Activated effector memory CD4-positive, alpha-beta T cell treated with Interleukin-2 at 50 U/mL for 16 hours (primary cell): Measurements from ENCODE around the gene TSPAN15.
"Not testable (repeated sequence)": the region's sequence is repeated elsewhere in the genome, so short reads cannot be mapped to it uniquely, and the experiment has no call there.

Experiments
- DNase-seq: peaks from one replicate; pipeline ENCODE4 v3.0.0-alpha.2; 2020

Gene TSPAN15

GRCh38 chr10:69505636-69506318 is 54.5 kb downstream of the TSPAN15 start:
- no peak for DNase-seq

GRCh38 chr10:69506487-69506833 is 55.2 kb downstream of the TSPAN15 start:
- no peak for DNase-seq

- DNase-seq: no peak
Measured at GRCh38 chr10:69506834-69507713, 55.8 kb downstream of the TSPAN15 start.

GRCh38 chr10:69508738-69509340 is 57.6 kb downstream of the TSPAN15 start:
- DNase-seq: no peak

- DNase-seq: no peak
Measured at GRCh38 chr10:69512901-69513300, 61.6 kb downstream of the TSPAN15 start.

- no peak for DNase-seq
Measured at GRCh38 chr10:69513617-69514016, 62.4 kb downstream of the TSPAN15 start.

- peak; percentile 61 for DNase-seq
Measured at GRCh38 chr10:69515699-69516259, 64.5 kb downstream of the TSPAN15 start.

GRCh38 chr10:69516316-69516715 is 65.1 kb downstream of the TSPAN15 start:
- no peak for DNase-seq

GRCh38 chr10:69516796-69517195 is 65.5 kb downstream of the TSPAN15 start:
- no peak for DNase-seq

- DNase-seq: no peak
Measured at GRCh38 chr10:69517271-69517848, 66.1 kb downstream of the TSPAN15 start.

GRCh38 chr10:69527961-69528360 is 76.7 kb downstream of the TSPAN15 start:
- no peak for DNase-seq

- DNase-seq: no peak
Measured at GRCh38 chr10:69533658-69534057, 82.4 kb downstream of the TSPAN15 start.

- not testable (repeated sequence) for DNase-seq
Measured at GRCh38 chr10:69536521-69536920, 85.3 kb downstream of the TSPAN15 start.

- DNase-seq: no peak
Measured at GRCh38 chr10:69537449-69537848, 86.2 kb downstream of the TSPAN15 start.

- DNase-seq: no peak
Measured at GRCh38 chr10:69538461-69538860, 87.2 kb downstream of the TSPAN15 start.

GRCh38 chr10:69541463-69541862 is 90.2 kb downstream of the TSPAN15 start:
- DNase-seq: no peak

- no peak for DNase-seq
Measured at GRCh38 chr10:69549959-69550358, 98.7 kb downstream of the TSPAN15 start.

GRCh38 chr10:69552268-69552667 is 101.0 kb downstream of the TSPAN15 start:
- no peak for DNase-seq

- DNase-seq: no peak
Measured at GRCh38 chr10:69553328-69553727, 102.1 kb downstream of the TSPAN15 start.

- DNase-seq: no peak
Measured at GRCh38 chr10:69554611-69555010, 103.3 kb downstream of the TSPAN15 start.
